HCT116 (cell line): ENCODE results near the gene ETV5. TPM values are rescaled to one million over a fixed set of nuclear protein-coding genes. Genes with fewer than 3 reads are reported as not detected.
"Not testable (repeated sequence)": the region's sequence is repeated elsewhere in the genome, so short reads cannot be mapped to it uniquely, and the experiment has no call there.

ENCODE experiments used
- ATAC-seq: fragments of 200-7000 bp; cut with Tn5 transposase; 2 replicates; pipeline ENCODE4 v1.9.1; 2020; ENCODE audit warnings: mild to moderate bottlenecking, moderate library complexity
- BruUV-seq: library from RNA; stranded (reverse); fragments of 400-500 nt; replicated peaks from 2 replicates; lab custom pipeline; 2021; lab: Mats Ljungman, UMichigan
- CTCF ChIA-PET: fragments of 300-600 bp; sonication (Branson Sonifier 250); formaldehyde crosslinking; loops from one replicate; lab custom pipeline; 2021; ENCODE audit warnings: antibody characterized with exemption; lab: Charles Lee
- POLR2A ChIA-PET: fragments of 300-600, 350-600 bp; sonication (Branson Sonifier 250); formaldehyde crosslinking; loops from one replicate; lab custom pipeline; 2021; ENCODE audit warnings: antibody characterized with exemption; lab: Charles Lee
- RAD21 ChIA-PET, 2 experiments: fragments of 300-600 bp; sonication (Branson Sonifier 250); formaldehyde crosslinking; loops; one replicate each; lab custom pipeline; 2023; ENCODE audit warnings: low total read pairs in 2 of 2; ENCODE audit not compliant: uncharacterized antibody in 2 of 2, unreplicated experiment in 2 of 2, low non-redundant PET in 1 of 2; lab: Charles Lee
- DNase-seq: peaks from one replicate; pipeline ENCODE4 v3.0.0-alpha.2; 2010; ENCODE audit warnings: low read depth, low spot score
- H2AFZ ChIP-seq: fragments of 200-600 bp; shearing (Covaris generic), sonication (generic); 2 replicates; pipeline ENCODE4 v1.6.1; 2017; ENCODE audit warnings: low read depth, mixed run types, mixed read lengths, antibody characterized with exemption, low read length; ENCODE audit not compliant: poor library complexity, severe bottlenecking
- H3K27ac ChIP-seq: 2 replicates; pipeline ENCODE4 v1.5.1; 2012; ENCODE audit warnings: low read depth, low read length
- H3K27me3 ChIP-seq: fragments of 200-600 bp; sonication (generic); 2 replicates; pipeline ENCODE4 v1.6.1; 2016; ENCODE audit warnings: mixed run types, low read length, mixed read lengths; ENCODE audit not compliant: insufficient read depth
- H3K36me3 ChIP-seq, 2 experiments: fragments of 200-500 bp in 1 of 2; fragments of 200-600 bp in 1 of 2; sonication (Bioruptor generic) in 1 of 2; sonication (generic) in 1 of 2; 2 replicates each; pipeline versions ENCODE4 v1.5.1 to v1.6.1; 2014 to 2016; ENCODE audit warnings: low read length in 2 of 2, inconsistent platforms in 1 of 2, mixed read lengths in 1 of 2, mixed run types in 1 of 2; ENCODE audit not compliant: insufficient read depth in 2 of 2, control insufficient read depth in 1 of 2
- H3K4me1 ChIP-seq, 2 experiments: fragments of 200-600 bp in 1 of 2; sonication (generic) in 1 of 2; 2 replicates each; pipeline versions ENCODE4 v1.5.1 to v1.6.1; 2012 to 2017; ENCODE audit warnings: low read length in 2 of 2, inconsistent platforms in 1 of 2, mild to moderate bottlenecking in 1 of 2, mixed read lengths in 1 of 2, mixed run types in 1 of 2, moderate library complexity in 1 of 2; ENCODE audit not compliant: insufficient read depth in 2 of 2, control insufficient read depth in 1 of 2
- H3K4me2 ChIP-seq: fragments of 200-600 bp; sonication (generic); 2 replicates; pipeline ENCODE4 v1.6.1; 2017; ENCODE audit warnings: mixed run types, low read length, mixed read lengths
- H3K4me3 ChIP-seq, 2 experiments: fragments of 200-600 bp in 1 of 2; sonication (generic) in 1 of 2; replicated peaks in 1 of 2; 2 replicates each; pipeline ENCODE4 v1.5.1; 2011 to 2016; ENCODE audit warnings: low read length in 2 of 2, control low read depth in 1 of 2, low read depth in 1 of 2, mild to moderate bottlenecking in 1 of 2, mixed read lengths in 1 of 2, mixed run types in 1 of 2
- H3K79me2 ChIP-seq: fragments of 200-600 bp; sonication (generic); 2 replicates; pipeline ENCODE4 v1.6.1; 2017; ENCODE audit warnings: mild to moderate bottlenecking, mixed run types, low read length, moderate library complexity, mixed read lengths; ENCODE audit not compliant: insufficient read depth
- H3K9ac ChIP-seq: fragments of 200-600 bp; sonication (generic); 2 replicates; pipeline ENCODE4 v1.6.1; 2016; ENCODE audit warnings: low read length, mixed read lengths
- H3K9me2 ChIP-seq: fragments of 200-600 bp; sonication (generic), shearing (Covaris generic); 2 replicates; pipeline ENCODE4 v1.6.1; 2017; ENCODE audit warnings: mixed run types, mild to moderate bottlenecking, moderate library complexity; ENCODE audit not compliant: insufficient read depth
- H3K9me3 ChIP-seq, 2 experiments: fragments of 200-500 bp in 1 of 2; fragments of 200-600 bp in 1 of 2; sonication (Bioruptor generic) in 1 of 2; sonication (generic) in 1 of 2; 2 replicates each; pipeline ENCODE4 v1.6.1; 2014 to 2017; ENCODE audit warnings: low read length in 2 of 2, mixed read lengths in 2 of 2, inconsistent platforms in 1 of 2, low read depth in 1 of 2, mild to moderate bottlenecking in 1 of 2, mixed run types in 1 of 2, moderate library complexity in 1 of 2; ENCODE audit not compliant: control insufficient read depth in 1 of 2, insufficient read depth in 1 of 2
- H4K20me1 ChIP-seq: fragments of 200-600 bp; sonication (generic), shearing (Covaris generic); 2 replicates; pipeline ENCODE4 v1.6.1; 2017; ENCODE audit warnings: mixed run types, mild to moderate bottlenecking, moderate library complexity; ENCODE audit not compliant: insufficient read depth
- EGR1 ChIP-seq: IDR thresholded peaks from 2 replicates; pipeline ENCODE4 v1.6.1; 2012; ENCODE audit warnings: low read depth
- ELF1 ChIP-seq: IDR thresholded peaks from 2 replicates; pipeline ENCODE4 v1.6.1; 2012; ENCODE audit warnings: low read depth, borderline replicate concordance
- EZH2 ChIP-seq: fragments of 200-600 bp; sonication (generic); IDR thresholded peaks from 2 replicates; pipeline ENCODE4 v1.6.1; 2017; ENCODE audit warnings: antibody characterized with exemption, mixed run types
- EZH2phosphoT487 ChIP-seq: fragments of 200-600 bp; IDR thresholded peaks from 2 replicates; pipeline ENCODE4 v1.6.1; 2018; ENCODE audit warnings: antibody characterized with exemption, borderline replicate concordance
- POLR2A ChIP-seq: IDR thresholded peaks from 2 replicates; pipeline ENCODE4 v1.7.0; 2011; ENCODE audit warnings: borderline replicate concordance; ENCODE audit not compliant: insufficient read depth, insufficient read length; ENCODE audit errors: extremely low read depth
- RAD21 ChIP-seq: IDR thresholded peaks from 2 replicates; pipeline ENCODE4 v1.6.1; 2012; ENCODE audit warnings: low read depth, mild to moderate bottlenecking
- SIN3A ChIP-seq: IDR thresholded peaks from 2 replicates; pipeline ENCODE4 v1.6.1; 2012; ENCODE audit warnings: low read depth
- SP1 ChIP-seq: IDR thresholded peaks from 2 replicates; pipeline ENCODE4 v1.6.1; 2012; ENCODE audit warnings: low read depth
- ZFX ChIP-seq: fragments of 450-650 bp; IDR thresholded peaks from 2 replicates; pipeline ENCODE4 v1.6.1; 2017
- intact Hi-C: fragments of 100-400 bp; cut with micrococcal nuclease; formaldehyde crosslinking; loops from 2 replicates; pipeline ENCODE4 v1.10.0; 2022
- total RNA-seq: library from RNA; stranded (reverse); gene quantifications from one replicate; pipeline ENCODE4 v1.2.1, GENCODE V29; 2021; ENCODE audit not compliant: unreplicated experiment
- TF ChIP-seq, protein P1 (sequence below), 3 experiments: fragments of 200-600 bp in 1 of 3; sonication (generic) in 1 of 3; IDR thresholded peaks in 2 of 3; conservative IDR thresholded peaks in 1 of 3; 2 replicates each; pipeline ENCODE4 v1.5.1; 2012 to 2017; ENCODE audit warnings: low read depth in 2 of 3, low read length in 2 of 3, antibody characterized with exemption in 1 of 3, borderline replicate concordance in 1 of 3, control low read depth in 1 of 3, mild to moderate bottlenecking in 1 of 3, mixed read lengths in 1 of 3, mixed run types in 1 of 3, moderate library complexity in 1 of 3; ENCODE audit not compliant: insufficient read depth in 1 of 3
- TF ChIP-seq, protein P2 (sequence below): IDR thresholded peaks from 2 replicates; pipeline ENCODE4 v1.6.1; 2012
- TF ChIP-seq, protein P3 (sequence below): IDR thresholded peaks from 2 replicates; pipeline ENCODE4 v1.6.1; 2011; ENCODE audit warnings: mild to moderate bottlenecking, low read length, moderate library complexity; ENCODE audit not compliant: insufficient replicate concordance; ENCODE audit errors: extremely low read depth

ETV5 gene
- total RNA-seq, 1 experiment from 2014 or later, result 89.7 TPM

DNA sequence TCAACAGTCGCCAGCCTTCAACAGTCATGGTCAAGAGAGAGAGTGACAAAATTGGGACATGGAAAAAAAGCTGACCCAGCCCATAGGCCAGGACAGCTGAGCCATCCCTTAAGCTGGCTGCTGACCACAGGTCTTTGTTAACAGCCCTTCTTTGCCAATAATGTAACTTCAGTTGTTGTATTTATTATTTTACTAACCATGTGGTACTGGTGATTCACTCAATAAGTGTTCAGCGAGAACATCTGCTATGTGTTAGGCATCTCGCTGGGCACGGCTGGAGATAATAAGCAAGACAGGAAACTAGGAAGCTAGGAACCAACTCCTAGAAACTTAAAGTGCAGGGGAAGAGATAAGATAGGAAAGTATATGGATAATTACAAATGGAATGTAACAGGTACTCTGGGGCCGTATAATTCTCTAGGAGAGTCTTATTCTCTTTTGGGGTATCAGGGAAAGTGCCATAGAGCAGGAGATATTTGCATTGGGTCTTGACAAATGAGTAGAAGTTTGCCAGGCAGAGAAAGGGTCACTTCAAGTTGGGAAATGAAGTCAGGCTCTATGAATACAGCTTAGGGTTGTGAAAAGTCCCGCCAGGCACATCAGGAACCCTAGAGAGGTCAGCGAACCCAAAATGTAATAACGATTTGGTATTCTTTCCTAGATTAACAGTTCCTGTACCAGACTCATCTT, 87.1 kb downstream of the ETV5 start:
- Histone ChIP-seq H3K27ac (no peak overlapping the region), H3K36me3 (no peaks in the 10 kb centered on the region), H3K27me3 (no peaks in the 10 kb centered on the region), H3K9ac (no peak overlapping the region), H2AFZ (no peak overlapping the region), H3K4me3 (no peak overlapping the region), H3K4me2 (no peak overlapping the region), H4K20me1 (no peaks in the 10 kb centered on the region), H3K4me1 (no peaks in the 10 kb centered on the region), H3K9me3 (no peaks in the 10 kb centered on the region), H3K79me2 (no peaks in the 10 kb centered on the region), H3K9me2 (no peaks in the 10 kb centered on the region)
- ATAC-seq, result no peak
- intact Hi-C loops, result no loop called here
- no peak for TF ChIP-seq POLR2A
- no peak for TF ChIP-seq EGR1
- no peak for TF ChIP-seq RAD21
- TF ChIP-seq EZH2phosphoT487, result no peak
- TF ChIP-seq, protein P1, sequence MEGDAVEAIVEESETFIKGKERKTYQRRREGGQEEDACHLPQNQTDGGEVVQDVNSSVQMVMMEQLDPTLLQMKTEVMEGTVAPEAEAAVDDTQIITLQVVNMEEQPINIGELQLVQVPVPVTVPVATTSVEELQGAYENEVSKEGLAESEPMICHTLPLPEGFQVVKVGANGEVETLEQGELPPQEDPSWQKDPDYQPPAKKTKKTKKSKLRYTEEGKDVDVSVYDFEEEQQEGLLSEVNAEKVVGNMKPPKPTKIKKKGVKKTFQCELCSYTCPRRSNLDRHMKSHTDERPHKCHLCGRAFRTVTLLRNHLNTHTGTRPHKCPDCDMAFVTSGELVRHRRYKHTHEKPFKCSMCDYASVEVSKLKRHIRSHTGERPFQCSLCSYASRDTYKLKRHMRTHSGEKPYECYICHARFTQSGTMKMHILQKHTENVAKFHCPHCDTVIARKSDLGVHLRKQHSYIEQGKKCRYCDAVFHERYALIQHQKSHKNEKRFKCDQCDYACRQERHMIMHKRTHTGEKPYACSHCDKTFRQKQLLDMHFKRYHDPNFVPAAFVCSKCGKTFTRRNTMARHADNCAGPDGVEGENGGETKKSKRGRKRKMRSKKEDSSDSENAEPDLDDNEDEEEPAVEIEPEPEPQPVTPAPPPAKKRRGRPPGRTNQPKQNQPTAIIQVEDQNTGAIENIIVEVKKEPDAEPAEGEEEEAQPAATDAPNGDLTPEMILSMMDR (IDR thresholded peaks at IDR 0.05 in 2 of 3, conservative IDR thresholded peaks at IDR 0.05 in 1 of 3; ENCODE audit: borderline replicate concordance in 1 of 3, insufficient read depth in 1 of 3, low read depth in 2 of 3, low read length in 2 of 3), result no peak
- TF ChIP-seq ELF1, result no peak
- TF ChIP-seq, protein P2, sequence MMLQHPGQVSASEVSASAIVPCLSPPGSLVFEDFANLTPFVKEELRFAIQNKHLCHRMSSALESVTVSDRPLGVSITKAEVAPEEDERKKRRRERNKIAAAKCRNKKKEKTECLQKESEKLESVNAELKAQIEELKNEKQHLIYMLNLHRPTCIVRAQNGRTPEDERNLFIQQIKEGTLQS, result no peak
- TF ChIP-seq EZH2, result no peak
- TF ChIP-seq SIN3A, result no peak
- TF ChIP-seq ZFX, result no peak
- TF ChIP-seq SP1, result no peak
- TF ChIP-seq, protein P3, sequence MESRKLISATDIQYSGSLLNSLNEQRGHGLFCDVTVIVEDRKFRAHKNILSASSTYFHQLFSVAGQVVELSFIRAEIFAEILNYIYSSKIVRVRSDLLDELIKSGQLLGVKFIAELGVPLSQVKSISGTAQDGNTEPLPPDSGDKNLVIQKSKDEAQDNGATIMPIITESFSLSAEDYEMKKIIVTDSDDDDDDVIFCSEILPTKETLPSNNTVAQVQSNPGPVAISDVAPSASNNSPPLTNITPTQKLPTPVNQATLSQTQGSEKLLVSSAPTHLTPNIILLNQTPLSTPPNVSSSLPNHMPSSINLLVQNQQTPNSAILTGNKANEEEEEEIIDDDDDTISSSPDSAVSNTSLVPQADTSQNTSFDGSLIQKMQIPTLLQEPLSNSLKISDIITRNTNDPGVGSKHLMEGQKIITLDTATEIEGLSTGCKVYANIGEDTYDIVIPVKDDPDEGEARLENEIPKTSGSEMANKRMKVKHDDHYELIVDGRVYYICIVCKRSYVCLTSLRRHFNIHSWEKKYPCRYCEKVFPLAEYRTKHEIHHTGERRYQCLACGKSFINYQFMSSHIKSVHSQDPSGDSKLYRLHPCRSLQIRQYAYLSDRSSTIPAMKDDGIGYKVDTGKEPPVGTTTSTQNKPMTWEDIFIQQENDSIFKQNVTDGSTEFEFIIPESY, result no peak
- RAD21 ChIA-PET, result no interaction called here
- CTCF ChIA-PET, result no interaction called here
- DNase-seq, result no peak
- POLR2A ChIA-PET, result no interaction called here
- no TSS peak for BruUV-seq

DNA sequence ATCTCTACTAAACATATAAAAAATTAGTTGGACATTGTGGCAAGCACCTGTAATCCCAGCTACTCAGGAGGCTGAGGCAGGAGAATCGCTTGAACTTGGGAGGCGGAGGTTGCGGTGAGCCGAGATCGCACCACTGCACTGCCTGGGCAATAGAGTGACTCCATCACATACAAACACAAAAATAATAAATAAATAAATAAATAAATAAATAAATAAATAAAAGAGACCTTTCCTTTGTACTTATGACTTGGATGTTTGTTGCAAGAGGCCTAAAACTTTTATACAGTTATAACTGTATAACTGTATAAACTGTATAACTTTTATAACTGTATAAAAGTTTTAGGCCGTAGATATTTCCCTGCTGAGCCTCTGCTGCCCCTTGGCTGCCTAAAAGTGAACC, 87.6 kb downstream of the ETV5 start:
- CTCF ChIA-PET, POLR2A ChIA-PET: not testable (repeated sequence)

More for the DNA sequence above, 87.6 kb downstream of the ETV5 start:
- RAD21 ChIA-PET, H3K27me3 ChIP-seq, H3K36me3 ChIP-seq, H3K27ac ChIP-seq, ATAC-seq, H3K4me1 ChIP-seq, H3K9ac ChIP-seq, DNase-seq, H4K20me1 ChIP-seq, H3K9me2 ChIP-seq, H3K4me2 ChIP-seq, H3K4me3 ChIP-seq, H3K79me2 ChIP-seq, H3K9me3 ChIP-seq, H2AFZ ChIP-seq, intact Hi-C loops, BruUV-seq: not testable (repeated sequence)
